Measurements from ENCODE around the gene TSBP1.
"Not testable (repeated sequence)": the region's sequence is repeated elsewhere in the genome, so short reads cannot be mapped to it uniquely, and the experiment has no call there.

The TSBP1 gene

DNA sequence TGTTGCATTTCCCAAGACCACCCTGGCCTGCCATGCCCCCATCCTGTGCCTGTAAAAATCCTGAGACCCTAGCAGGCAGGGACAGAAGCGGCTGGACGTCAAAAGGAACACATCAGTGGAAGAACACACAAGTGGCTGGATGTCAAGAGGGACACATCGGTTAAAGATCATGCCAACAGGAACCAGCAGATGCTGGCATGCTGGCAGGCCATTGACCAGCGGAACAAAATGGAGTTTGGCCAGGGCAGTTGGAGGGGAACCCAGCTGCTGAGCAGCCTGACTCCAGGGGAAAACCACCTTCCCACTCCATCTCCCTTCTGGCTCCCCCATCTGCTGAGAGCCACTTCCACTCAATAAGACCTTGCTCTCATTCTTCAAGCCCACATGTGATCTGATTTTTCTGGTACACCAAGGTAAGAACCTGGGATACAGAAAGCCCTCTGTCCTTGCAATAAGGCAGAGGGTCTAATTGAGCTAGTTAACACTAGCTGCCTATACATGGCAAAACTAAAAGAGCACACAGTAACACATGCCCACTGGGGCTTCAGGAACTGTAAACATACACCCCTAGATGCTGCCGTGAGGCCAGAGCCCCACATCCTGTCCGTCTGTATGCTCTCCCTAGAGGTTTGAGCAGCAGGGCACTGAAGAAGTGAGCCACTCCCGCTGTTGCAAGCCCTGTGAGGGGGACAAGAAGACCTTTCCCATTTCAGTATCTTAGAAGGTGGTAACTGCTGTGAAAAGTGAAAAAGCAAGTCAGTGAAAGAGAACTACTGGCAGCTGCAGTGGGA, 4.2 kb upstream of the TSBP1 start:
- TF ChIP-seq, protein P1, sequence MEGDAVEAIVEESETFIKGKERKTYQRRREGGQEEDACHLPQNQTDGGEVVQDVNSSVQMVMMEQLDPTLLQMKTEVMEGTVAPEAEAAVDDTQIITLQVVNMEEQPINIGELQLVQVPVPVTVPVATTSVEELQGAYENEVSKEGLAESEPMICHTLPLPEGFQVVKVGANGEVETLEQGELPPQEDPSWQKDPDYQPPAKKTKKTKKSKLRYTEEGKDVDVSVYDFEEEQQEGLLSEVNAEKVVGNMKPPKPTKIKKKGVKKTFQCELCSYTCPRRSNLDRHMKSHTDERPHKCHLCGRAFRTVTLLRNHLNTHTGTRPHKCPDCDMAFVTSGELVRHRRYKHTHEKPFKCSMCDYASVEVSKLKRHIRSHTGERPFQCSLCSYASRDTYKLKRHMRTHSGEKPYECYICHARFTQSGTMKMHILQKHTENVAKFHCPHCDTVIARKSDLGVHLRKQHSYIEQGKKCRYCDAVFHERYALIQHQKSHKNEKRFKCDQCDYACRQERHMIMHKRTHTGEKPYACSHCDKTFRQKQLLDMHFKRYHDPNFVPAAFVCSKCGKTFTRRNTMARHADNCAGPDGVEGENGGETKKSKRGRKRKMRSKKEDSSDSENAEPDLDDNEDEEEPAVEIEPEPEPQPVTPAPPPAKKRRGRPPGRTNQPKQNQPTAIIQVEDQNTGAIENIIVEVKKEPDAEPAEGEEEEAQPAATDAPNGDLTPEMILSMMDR (conservative IDR thresholded peaks at IDR 0.05; ENCODE audit: low read depth, low read length), result no peak
- no peak for DNase-seq (ENCODE audit: low read depth)

DNA sequence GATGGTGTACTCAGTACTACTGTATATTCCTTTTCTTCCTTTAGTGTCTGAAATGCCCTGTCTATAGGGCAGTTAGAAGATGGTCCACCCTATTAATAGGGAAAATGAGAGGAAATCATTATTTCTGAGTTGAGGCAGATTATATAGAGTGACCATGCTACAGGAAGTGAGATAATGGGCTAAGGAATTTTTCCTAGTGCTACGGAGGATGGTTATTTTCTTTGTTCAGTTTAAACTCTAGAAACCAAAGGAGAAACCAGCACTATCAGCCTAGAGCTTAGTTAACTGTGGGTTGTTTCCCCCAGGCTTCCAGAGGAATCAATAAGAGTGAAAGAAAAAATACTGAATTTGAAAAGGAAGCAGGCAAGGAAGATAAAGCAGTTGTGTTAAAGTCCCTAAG, 474 bp downstream of the TSBP1 start:
- DNase-seq (ENCODE audit: low read depth), result no peak
- H3K4me3 ChIP-seq (ENCODE audit: low read length), result no peak overlapping the region
- TF ChIP-seq, protein P1 (conservative IDR thresholded peaks at IDR 0.05; ENCODE audit: low read depth, low read length), result no peak

More for the DNA sequence above, 4.2 kb upstream of the TSBP1 start:
- no peak overlapping the region for H3K4me3 ChIP-seq (ENCODE audit: low read length)

DNA sequence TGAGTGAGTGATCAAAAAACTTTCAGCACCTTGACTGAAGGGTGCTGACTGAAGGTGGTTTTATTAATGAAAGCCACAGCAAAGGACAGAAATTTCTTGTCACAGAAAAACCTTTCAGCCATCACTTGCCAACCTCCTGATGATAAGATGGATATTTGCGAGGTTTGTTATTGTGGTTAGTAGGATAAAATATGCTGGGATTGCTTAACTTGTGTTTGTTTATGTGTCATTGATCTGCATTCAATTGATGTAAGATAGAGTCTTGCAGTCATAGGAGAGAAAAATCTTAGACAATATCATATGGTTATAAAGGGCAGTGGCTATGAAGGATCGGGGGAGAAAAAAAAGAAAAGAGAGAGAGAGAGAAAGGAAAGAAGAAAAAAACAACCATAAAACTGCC, 1.2 kb downstream of the TSBP1 start:
- no peak overlapping the region for H3K4me3 ChIP-seq (ENCODE audit: low read length)
- TF ChIP-seq, protein P1 (conservative IDR thresholded peaks at IDR 0.05; ENCODE audit: low read depth, low read length), result no peak
- DNase-seq (ENCODE audit: low read depth), result no peak

DNA sequence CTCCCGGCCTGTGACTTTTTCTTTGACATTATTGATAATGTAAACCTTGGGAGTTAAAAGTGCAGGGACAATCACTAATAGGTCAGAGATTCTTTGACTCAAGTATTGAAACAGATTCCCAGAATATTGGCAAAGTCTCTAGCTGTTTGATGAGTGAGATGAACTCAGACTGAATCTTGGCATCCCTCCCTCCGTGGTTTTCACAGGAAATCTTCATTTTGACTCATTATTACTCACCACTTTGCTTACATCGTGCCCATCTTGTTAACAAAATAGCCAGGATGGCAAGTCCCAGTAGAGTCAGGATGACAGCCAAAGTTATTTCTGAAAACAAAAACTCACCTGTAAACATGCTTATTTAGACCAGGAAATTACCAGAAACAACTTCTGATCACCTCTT, 2.0 kb downstream of the TSBP1 start:
- H3K4me3 ChIP-seq (ENCODE audit: low read length), result no peak overlapping the region
- DNase-seq (ENCODE audit: low read depth), result peak; percentile 11
- TF ChIP-seq, protein P1 (conservative IDR thresholded peaks at IDR 0.05; ENCODE audit: low read depth, low read length), result no peak

DNA sequence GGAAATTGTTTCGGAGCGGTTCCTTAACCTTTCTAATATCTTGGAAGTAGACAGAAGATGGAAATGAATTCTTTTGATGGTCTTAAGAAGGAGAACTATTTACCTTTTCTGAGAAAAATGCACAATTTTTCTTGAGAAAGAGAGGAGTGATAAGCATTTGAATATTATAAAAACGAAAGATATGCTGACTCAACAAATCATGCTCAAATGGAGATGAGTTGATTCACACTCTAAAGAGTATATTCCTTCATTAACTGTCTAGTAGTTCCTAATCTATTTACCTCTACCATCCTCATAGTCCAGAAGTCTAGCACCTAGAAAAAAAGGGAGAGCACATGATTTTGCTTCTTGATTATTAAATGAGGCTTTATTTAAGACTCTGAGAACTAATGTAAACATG, 4.1 kb downstream of the TSBP1 start:
- TF ChIP-seq, protein P1 (conservative IDR thresholded peaks at IDR 0.05; ENCODE audit: low read depth, low read length), result no peak
- no peak for DNase-seq (ENCODE audit: low read depth)
- H3K4me3 ChIP-seq (ENCODE audit: low read length), result no peak overlapping the region

DNA sequence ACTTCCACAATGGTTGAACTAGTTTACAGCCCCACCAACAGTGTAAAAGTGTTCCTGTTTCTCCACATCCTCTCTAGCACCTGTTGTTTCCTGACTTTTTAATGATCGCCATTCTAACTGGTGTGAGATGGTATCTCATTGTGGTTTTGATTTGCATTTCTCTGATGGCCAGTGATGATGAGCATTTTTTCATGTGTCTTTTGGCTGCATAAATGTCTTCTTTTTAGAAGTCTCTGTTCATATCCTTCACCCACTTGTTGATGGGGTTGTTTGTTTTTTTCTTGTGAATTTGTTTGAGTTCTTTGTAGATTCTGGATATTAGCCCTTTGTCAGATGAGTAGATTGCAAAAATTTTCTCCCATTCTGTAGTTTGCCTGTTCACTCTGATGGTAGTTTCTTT, 12.5 kb downstream of the TSBP1 start:
- not testable (repeated sequence) for H3K4me3 ChIP-seq (ENCODE audit: low read length)

DNA sequence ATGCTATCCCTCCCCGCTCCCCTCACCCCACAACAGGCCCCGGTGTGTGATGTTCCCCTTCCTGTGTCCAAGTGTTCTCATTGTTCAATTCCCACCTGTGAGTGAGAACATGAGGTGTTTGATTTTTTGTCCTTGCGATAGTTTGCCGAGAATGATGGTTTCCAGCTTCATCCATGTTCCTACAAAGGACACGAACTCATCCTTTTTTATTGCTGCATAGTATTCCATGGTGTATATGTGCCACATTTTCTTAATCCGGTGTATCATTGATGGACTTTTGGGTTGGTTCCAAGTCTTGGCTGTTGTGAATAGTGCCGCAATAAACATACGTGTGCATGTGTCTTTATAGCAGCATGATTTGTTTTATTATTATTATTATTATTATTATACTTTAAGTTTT, 13.2 kb downstream of the TSBP1 start:
- not testable (repeated sequence) for DNase-seq (ENCODE audit: low read depth); H3K4me3 ChIP-seq (ENCODE audit: low read length)

More for the DNA sequence above, 12.5 kb downstream of the TSBP1 start:
- DNase-seq (ENCODE audit: low read depth), result not testable (repeated sequence)

DNA sequence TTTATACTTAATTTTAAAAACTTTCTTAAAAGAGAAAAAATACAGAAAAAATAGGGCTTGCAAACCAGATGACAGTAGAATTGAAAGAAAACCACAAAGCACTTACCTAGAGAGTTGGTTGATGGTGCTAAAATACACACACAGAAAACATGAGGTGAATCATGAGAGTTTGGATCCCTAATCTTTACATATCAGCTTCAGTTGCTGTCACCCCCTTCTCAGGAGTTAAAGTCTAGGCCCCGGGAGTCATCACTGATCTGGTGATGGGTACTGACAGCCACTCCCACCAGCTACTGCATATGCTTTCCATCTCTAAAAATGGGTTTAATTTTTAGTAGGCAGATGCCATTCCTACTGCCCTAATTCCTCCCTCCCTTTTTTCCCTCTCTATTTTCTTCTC, 16.7 kb downstream of the TSBP1 start:
- DNase-seq (ENCODE audit: low read depth), result no peak
- TF ChIP-seq, protein P1 (conservative IDR thresholded peaks at IDR 0.05; ENCODE audit: low read depth, low read length), result no peak
- H3K4me3 ChIP-seq (ENCODE audit: low read length), result no peak overlapping the region

Measured in retinal pigment epithelial cell (primary cell).